GM13976 (cell line): Measurements from ENCODE around the gene P2RX3.

ENCODE experiments used
- DNase-seq: peaks from one replicate; pipeline ENCODE4 v3.0.0; 2012; ENCODE audit warnings: low spot score
- CTCF ChIP-seq: IDR thresholded peaks from 2 replicates; pipeline ENCODE4 v1.5.1; 2012; ENCODE audit warnings: borderline replicate concordance, mild to moderate bottlenecking; ENCODE audit not compliant: insufficient read depth; ENCODE audit errors: extremely low read depth, missing control alignments, control extremely low read depth
- in situ Hi-C: fragments of 300-500 bp; cut with MboI; formaldehyde crosslinking; loops from one replicate; pipeline ENCODE4 v1.12.0; 2022; ENCODE audit warnings: low sequenced_read_pairs, mixed read lengths, inconsistent platforms; ENCODE audit not compliant: unreplicated experiment

P2RX3 gene

GRCh38 chr11:57309106-57310059 lies 28.8 kb upstream of the P2RX3 start:
- in situ Hi-C loops, result no loop called here
- DNase-seq, result no peak
- no peak for TF ChIP-seq CTCF

GRCh38 chr11:57310091-57310490 lies 28.1 kb upstream of the P2RX3 start:
- DNase-seq, result no peak
- in situ Hi-C loops, result no loop called here
- no peak for TF ChIP-seq CTCF

GRCh38 chr11:57310630-57311086 lies 27.5 kb upstream of the P2RX3 start:
- in situ Hi-C loops, result no loop called here
- no peak for TF ChIP-seq CTCF
- no peak for DNase-seq

GRCh38 chr11:57311109-57311936 lies 26.8 kb upstream of the P2RX3 start:
- no peak for TF ChIP-seq CTCF
- in situ Hi-C loops, result no loop called here
- DNase-seq, result peak; percentile 93

- in situ Hi-C loops, result no loop called here
- no peak for TF ChIP-seq CTCF
- DNase-seq, result no peak
Observed at GRCh38 chr11:57312511-57313021, 25.6 kb upstream of the P2RX3 start.

- DNase-seq, result no peak
- in situ Hi-C loops, result no loop called here
- no peak for TF ChIP-seq CTCF
Observed at GRCh38 chr11:57313071-57313787, 24.9 kb upstream of the P2RX3 start.
